Middle frontal gyrus (tissue), 1 donor: ENCODE data around the gene ERC2.

Source experiments
- DNase-seq: peaks from one replicate; pipeline ENCODE4 v3.0.0-alpha.2; 2015; ENCODE audit warnings: low spot score; ENCODE audit errors: extremely low spot score

ERC2 gene

DNA sequence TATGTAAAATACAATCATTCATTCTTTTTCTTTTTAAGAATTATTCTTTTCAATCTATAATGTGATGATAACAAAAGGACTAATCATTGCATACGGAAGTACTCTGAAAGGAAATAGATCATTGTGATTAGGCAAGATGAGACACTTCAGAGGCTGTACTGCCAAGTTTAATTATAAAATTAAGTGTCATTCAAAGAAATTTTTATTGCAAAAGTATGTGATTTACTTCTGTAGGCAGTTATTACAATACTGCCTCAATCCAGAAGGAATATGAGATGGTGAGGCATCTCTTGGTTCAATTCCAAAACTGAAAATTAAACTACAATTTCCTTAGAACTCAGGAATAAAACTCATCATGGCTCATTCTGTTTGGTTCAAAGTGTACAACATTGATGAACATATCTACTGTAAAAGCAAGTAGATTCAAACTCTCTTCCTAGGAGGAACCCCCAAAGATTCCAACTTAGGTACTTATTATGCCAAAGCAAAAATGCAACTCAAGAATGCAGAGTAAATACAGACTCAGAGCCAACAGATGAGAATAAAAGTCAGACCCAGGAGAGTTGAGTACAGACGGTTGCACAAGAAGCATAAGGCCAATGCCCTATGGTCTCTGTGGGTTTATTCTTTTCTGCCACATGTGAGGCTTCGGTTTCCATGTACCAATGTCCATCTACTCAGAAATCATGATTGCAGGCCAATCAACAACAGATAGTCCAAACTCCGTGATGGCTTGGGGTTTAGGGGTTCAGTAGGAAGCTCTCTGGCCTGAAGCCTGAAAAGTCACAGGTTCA, 862.6 kb downstream of the ERC2 start:
- DNase-seq, result no peak

DNA sequence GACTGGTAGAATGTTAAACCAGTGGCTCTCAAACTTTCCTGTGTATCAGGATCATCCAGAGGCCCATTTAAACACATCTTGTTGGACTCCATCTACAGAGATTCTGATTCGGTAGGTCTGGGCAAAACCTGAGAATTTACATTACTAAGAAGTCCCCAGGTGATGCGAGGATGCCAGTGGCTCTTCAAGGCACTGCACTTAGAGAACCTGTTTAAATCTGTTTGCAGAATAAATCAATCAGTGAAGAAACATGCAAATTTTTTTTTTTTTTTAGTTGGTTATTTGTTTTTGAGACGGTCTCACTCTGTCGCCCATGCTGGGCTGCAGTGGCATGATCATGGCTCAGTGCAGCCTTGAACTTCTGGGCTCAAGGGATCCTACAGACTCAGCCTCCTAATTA, 863.4 kb downstream of the ERC2 start:
- DNase-seq, result no peak

- DNase-seq, result no peak
Measured at GRCh38 chr3:55604402-55604801, 863.9 kb downstream of the ERC2 start.

DNA sequence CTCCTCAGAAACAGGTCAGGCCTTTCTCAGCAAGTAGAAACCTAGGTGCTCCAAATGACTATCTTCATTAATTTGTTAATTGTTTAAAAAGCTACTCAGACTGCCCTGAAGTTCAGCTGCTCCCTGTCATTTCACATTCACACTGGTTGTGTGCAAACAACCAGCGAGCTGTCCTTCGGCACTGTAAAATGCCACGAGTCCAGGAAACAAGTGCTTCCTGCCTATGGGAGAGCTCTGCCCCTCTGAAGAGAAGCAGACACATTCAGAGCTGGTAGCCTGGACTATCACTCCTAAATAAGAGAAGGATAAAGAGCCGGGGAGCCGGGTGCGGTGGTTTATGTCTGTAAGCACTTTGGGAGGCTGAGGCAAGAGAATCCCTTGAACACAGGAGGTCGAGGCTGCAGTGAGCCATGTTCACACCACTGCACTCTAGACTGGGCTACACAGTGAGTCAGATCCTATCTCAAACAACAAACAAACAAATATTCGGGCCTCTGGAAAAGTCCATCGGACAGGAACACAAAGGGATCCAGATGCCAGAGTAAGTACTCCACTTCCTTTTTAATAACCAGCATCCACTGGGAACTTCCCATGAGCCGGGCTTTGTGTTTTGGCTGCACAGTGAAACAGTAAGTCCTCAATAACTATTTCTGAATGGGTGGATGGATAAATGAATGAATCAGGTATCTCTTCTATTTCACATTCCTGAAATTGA, 866.7 kb downstream of the ERC2 start:
- no peak for DNase-seq

GRCh38 chr3:55598224-55598623, 870.0 kb downstream of the ERC2 start:
- no peak for DNase-seq

- no peak for DNase-seq
Measured at GRCh38 chr3:55597641-55598040, 870.6 kb downstream of the ERC2 start.

DNA sequence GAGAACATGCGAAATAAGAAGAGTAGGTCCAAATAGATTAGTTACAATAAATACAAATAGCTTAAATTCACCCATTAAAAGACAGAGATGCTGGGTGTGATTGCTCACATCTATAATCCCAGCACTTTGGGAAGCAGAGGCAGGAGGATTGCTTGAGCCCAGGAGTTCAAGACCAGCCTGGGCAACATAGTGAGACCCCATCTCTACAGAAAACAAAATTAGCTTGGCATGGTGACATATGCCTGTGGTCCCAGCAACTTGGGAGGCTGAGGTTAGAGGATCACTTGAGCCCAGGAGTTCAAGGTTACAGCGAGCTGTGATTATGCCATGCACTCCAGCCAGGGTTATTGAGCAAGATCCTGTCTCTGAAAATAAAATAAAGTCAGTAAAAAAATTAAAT, 872.1 kb downstream of the ERC2 start:
- DNase-seq, result no peak

DNA sequence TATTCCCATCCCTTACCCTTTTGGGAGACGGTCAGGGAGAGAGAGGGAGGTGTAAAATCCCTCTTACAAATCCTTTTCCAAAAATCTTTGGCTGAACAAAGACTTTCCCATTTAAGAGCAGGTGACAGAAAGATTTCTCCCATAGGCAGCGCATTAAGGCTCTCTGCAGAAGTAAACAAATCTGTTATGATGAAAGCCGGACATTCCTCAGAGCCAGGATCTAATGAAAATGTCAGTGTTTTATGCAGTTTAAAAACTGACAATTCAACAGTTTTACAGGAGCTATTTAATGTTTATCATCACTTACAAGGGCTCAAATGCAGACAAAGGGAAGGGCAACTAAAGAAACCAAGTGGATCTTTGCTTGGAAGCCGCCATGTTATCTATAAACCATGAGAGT, 872.8 kb downstream of the ERC2 start:
- DNase-seq, result no peak

DNA sequence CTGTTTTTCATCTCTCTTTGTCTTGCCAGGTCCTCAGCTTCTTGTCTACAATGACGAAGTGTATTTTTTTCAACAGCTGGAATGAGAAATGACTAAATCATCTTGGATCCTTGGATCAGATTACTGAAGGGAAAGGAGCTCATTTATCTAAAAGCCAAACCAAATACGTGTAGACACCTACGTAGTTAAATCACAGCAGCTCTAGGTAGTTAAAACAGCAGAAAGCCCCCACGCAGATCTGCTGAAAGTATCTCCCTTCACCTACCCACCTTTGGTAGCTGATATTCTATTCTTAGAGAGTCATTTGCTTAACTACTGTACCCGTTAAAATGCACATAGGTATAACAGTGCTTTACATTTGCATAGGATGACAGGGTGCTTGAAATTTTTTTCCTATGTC, 875.7 kb downstream of the ERC2 start:
- no peak for DNase-seq

DNA sequence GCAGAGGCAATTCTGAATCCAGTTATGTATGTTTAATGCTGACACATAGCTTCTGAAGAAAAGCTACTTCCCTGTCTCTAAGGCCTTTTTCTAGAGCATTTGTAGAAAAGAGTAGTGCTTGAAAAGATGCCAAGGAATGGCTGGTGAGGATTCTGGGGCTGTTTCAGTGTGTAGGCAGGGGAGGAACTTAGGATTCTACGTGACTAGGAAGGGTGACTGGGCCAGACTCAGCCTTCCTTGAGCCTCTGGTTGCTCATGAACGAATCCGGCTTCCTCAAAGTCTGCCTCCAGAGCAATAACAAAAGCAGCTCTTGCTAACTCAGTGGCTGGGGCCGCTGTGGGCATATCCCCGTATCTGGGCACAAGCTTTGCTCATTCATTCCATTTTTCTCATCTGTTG, 876.4 kb downstream of the ERC2 start:
- DNase-seq, result peak; percentile 16

GRCh38 chr3:55588146-55588765, 880.0 kb downstream of the ERC2 start:
- DNase-seq, result no peak

- DNase-seq, result no peak
Measured at GRCh38 chr3:55585856-55586255, 882.4 kb downstream of the ERC2 start.

GRCh38 chr3:55584716-55585368, 883.4 kb downstream of the ERC2 start:
- no peak for DNase-seq

DNA sequence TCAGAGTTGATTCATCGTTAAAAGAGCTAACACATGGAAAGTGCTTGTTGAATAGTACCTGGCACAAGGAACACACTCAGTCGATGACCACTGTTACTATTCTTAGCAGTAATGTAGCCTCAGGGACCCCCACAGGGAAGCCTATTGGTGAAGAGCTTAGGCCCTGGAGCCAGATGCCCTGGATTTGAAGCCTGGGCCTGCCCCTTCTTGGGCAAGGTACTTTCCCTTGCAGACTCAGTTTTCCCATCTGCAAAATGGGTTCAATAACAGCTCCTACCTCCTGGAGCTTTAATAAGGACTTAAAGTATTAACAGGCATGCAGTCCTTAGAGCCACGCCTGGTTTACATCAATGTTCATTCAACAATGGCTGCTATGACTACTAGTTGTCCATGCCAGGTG, 884.2 kb downstream of the ERC2 start:
- no peak for DNase-seq

DNA sequence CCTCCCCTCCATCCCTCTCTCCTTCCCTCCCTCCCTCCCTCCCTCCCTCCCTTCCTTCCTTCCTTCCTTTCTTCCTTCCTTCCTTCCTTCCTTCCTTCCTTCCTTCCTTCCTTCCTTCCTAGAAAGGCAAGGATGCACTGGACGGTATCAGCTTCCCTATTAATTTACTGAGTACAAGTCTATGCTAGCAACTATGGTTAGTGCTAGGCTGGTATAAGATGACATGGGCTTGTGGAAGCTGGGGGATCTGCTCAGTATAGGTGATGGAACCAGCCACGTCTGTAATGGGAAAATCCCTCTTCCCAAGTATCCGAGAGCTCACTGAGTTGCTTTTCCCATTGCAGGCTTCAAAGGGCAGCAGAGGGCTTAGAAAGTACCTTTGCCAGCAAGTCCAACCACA, 884.8 kb downstream of the ERC2 start:
- no peak for DNase-seq

GRCh38 chr3:55579496-55579895, 888.8 kb downstream of the ERC2 start:
- DNase-seq, result no peak

DNA sequence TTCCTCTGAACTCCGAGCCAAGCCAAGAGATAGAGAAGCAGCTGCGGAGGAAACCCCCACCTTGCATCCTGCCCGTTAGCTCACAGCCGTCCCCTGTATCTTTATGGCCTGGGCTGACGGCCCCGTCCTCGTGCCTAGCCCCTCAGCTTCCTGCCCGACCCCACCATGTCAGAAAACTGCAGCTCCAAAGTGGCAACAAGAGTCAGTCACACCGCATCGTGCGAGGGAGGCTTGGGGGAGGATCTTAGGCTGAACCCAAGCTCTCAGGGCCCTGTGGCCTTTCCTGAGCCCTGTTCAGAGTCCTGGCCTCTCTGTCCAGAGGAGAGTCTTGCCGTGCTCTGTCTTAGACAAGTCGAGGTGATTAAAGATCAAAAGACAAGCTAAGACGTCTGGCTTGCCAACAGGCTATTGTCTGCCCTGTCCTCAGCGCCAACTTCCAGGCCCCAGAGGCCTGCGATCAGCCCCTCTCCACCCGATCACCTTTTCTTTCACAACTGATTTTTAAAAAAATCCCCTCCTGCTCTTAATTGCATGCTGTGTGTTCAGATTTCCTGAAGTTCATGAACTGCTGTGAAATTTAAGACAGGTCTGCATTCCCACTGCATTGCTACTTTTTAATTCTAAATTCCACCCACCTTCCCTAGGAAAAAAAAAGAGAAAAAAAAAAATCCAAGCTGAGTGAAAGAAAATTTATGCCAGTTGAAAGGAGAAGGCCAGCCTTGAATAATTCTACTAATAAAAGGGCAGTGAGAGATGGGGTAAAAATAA, 891.5 kb downstream of the ERC2 start:
- DNase-seq, result no peak

DNA sequence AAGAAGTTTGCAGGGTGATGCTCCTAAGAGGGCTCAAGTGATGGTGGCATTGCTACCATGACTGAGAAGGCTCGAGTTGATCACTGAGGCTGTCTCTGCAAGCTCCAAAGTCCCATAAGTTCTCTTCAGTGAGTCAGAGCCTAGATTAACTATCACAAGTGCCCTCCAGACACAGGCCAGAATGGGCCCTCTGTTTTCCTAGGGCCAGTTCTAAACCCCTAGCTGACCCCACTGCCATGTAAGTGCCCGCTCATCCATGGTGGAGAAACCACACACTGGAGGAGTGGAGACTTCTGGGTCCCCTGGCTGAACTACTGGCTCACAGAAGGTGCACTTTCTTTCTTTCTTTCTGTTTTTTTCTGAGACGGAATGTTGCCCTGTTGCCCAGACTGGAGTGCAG, 893.6 kb downstream of the ERC2 start:
- DNase-seq, result no peak

DNA sequence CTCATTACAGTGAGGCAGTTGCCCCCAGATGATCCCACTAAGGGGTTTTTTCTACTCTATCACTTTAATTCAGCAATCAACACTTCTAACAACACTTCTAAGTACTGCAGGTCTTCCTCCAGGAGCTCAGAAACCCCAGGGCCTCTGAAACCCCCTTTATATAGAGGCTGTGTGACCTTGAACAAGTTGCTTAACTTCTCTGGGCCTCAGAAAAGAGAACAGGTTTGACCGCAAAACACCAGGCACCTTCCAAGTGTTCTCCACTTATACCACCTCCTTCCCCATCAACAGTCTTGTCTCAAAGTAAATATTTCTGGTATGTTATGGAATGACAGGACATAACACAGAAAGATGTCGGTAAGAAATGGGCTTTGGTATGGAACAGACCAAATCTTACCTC, 895.5 kb downstream of the ERC2 start:
- DNase-seq, result no peak

- DNase-seq, result no peak
Measured at GRCh38 chr3:55571913-55572312, 896.4 kb downstream of the ERC2 start.

- DNase-seq, result no peak
Measured at GRCh38 chr3:55571216-55571813, 897.0 kb downstream of the ERC2 start.
